H1 (cell line): Measurements from ENCODE around the gene SLC24A5. TPM values are rescaled to one million over a fixed set of nuclear protein-coding genes. Genes with fewer than 3 reads are reported as not detected.

Experiments used
- POLR2AphosphoS5 ChIP-seq: IDR thresholded peaks from 2 replicates; pipeline ENCODE4 v1.6.1; 2011; ENCODE audit warnings: low read depth, low read length
- polyA plus RNA-seq, 7 experiments: library from polyadenylated mRNA; depleted of rRNA in 3 of 7; stranded (reverse) in 5 of 7; unstranded in 2 of 7; fragments of >200 nt in 5 of 7; fragments of 200-250 nt in 2 of 7; gene quantifications; 1 replicate in 5 of 7; 2 replicates in 1 of 7; 4 replicates in 1 of 7; pipeline versions ENCODE4 v1.2.1 to v1.2.3, GENCODE V29; 2011 to 2013; ENCODE audit warnings: missing spikeins in 2 of 7, mixed read lengths in 2 of 7
- total RNA-seq: library from RNA; stranded (reverse); fragmentation: NEBNext Ultra II Directional; extraction: Animal tissue kit (Norgen Biotek cat#: 25700); gene quantifications from 2 replicates; pipeline ENCODE4 v1.2.1, GENCODE V29; 2021

The SLC24A5 gene
- total and polyA plus RNA-seq, 2 of the 8 experiments (the other 6 are each of a cell fraction or from before 2014, with no cell fraction given): not detected

- TF ChIP-seq POLR2AphosphoS5: no peak
Measured at GRCh38 chr15:48176957-48177356, 56.2 kb downstream of the SLC24A5 start (continued).
